DMS153 (cell line): ENCODE measurements around the gene TRHDE.
"Not testable (repeated sequence)": the region's sequence is repeated elsewhere in the genome, so short reads cannot be mapped to it uniquely, and the experiment has no call there.

Source experiments
- DNase-seq: peaks from one replicate; lab custom pipeline; 2025; lab: John Stamatoyannopoulos, UW

Gene TRHDE

GRCh38 chr12:72520044-72520678 lies 248.0 kb downstream of the TRHDE start:
- DNase-seq: not testable (repeated sequence)

GRCh38 chr12:72521326-72521725 lies 249.2 kb downstream of the TRHDE start:
- DNase-seq: no peak

GRCh38 chr12:72522411-72522810 lies 250.2 kb downstream of the TRHDE start:
- no peak for DNase-seq

- DNase-seq: no peak
Observed at GRCh38 chr12:72523754-72524153, 251.6 kb downstream of the TRHDE start.

GRCh38 chr12:72535212-72535990 lies 263.2 kb downstream of the TRHDE start:
- no peak for DNase-seq

- no peak for DNase-seq
Observed at GRCh38 chr12:72540811-72541210, 268.6 kb downstream of the TRHDE start.

GRCh38 chr12:72543777-72544467 lies 271.8 kb downstream of the TRHDE start:
- no peak for DNase-seq

- no peak for DNase-seq
Observed at GRCh38 chr12:72546106-72546505, 273.9 kb downstream of the TRHDE start.

- DNase-seq: no peak
Observed at GRCh38 chr12:72547573-72547972, 275.4 kb downstream of the TRHDE start.

GRCh38 chr12:72549184-72549583 lies 277.0 kb downstream of the TRHDE start:
- no peak for DNase-seq

GRCh38 chr12:72560003-72560769 lies 288.0 kb downstream of the TRHDE start:
- no peak for DNase-seq

- DNase-seq: no peak
Observed at GRCh38 chr12:72570601-72571000, 298.4 kb downstream of the TRHDE start.

GRCh38 chr12:72574138-72574537 lies 302.0 kb downstream of the TRHDE start:
- DNase-seq: peak; percentile 69

- DNase-seq: no peak
Observed at GRCh38 chr12:72578327-72578726, 306.2 kb downstream of the TRHDE start.

GRCh38 chr12:72586456-72586855 lies 314.3 kb downstream of the TRHDE start:
- DNase-seq: no peak

- no peak for DNase-seq
Observed at GRCh38 chr12:72602581-72602980, 330.4 kb downstream of the TRHDE start.

GRCh38 chr12:72605975-72606374 lies 333.8 kb downstream of the TRHDE start:
- no peak for DNase-seq

- no peak for DNase-seq
Observed at GRCh38 chr12:72610342-72610741, 338.2 kb downstream of the TRHDE start.

GRCh38 chr12:72610854-72611358 lies 338.7 kb downstream of the TRHDE start:
- DNase-seq: no peak

- no peak for DNase-seq
Observed at GRCh38 chr12:72612171-72612570, 340.0 kb downstream of the TRHDE start.

- no peak for DNase-seq
Observed at GRCh38 chr12:72618764-72619163, 346.6 kb downstream of the TRHDE start.

GRCh38 chr12:72622556-72622955 lies 350.4 kb downstream of the TRHDE start:
- DNase-seq: no peak
